ENCODE results near the gene SLC16A9.

- TF ChIP-seq EZH2 (IDR thresholded peaks at IDR 0.05; ENCODE audit: insufficient read depth, poor library complexity, severe bottlenecking): no peak
- TF ChIP-seq EZH2phosphoT487 (IDR thresholded peaks at IDR 0.05; ENCODE audit: insufficient read depth, low read depth): no peak
These were observed 75.5 kb downstream of the SLC16A9 start for GRCh38 chr10:59634102-59634501.

All from GM23248 (cell line).